ENCODE data around the gene KIF5C. TPM values are rescaled to one million over a fixed set of nuclear protein-coding genes. Genes with fewer than 3 reads are reported as not detected.

The KIF5C gene
- total and polyA plus RNA-seq, 2 donors (not counting 1 experiment from before 2014, with no cell fraction given), result 0.09 to 0.17 TPM

- H2AFZ ChIP-seq (ENCODE audit: low read length), result no peak overlapping the region
- no peak for DNase-seq (ENCODE audit: low read depth in 2 of 2)
- H3K4me3 ChIP-seq (replicated peaks in 1 of 4; ENCODE audit: control extremely low read depth in 1 of 4, insufficient read depth in 1 of 4, low read depth in 3 of 4, low read length in 4 of 4), result no peak overlapping the region
- H3K9me3 ChIP-seq (ENCODE audit: control insufficient read depth, insufficient read depth, low read depth, low read length), result no peaks in the 10 kb centered on the region
- H3K36me3 ChIP-seq (ENCODE audit: control insufficient read depth, insufficient read depth, low read length), result no peaks in the 10 kb centered on the region
- TF ChIP-seq EZH2 (IDR thresholded peaks at IDR 0.05; ENCODE audit: low read length, missing control alignments), result no peak
- no peak for TF ChIP-seq CTCF (conservative IDR thresholded peaks at IDR 0.05 in 1 of 2, IDR thresholded peaks at IDR 0.05 in 1 of 2; ENCODE audit: low read depth in 1 of 2, low read length in 2 of 2)
- no peaks in the 10 kb centered on the region for H4K20me1 ChIP-seq (ENCODE audit: control insufficient read depth, extremely low read depth, insufficient read depth, low read length)
- H3K4me2 ChIP-seq (ENCODE audit: extremely low read depth, insufficient read depth, low read length), result no peak overlapping the region
- H3K27ac ChIP-seq (ENCODE audit: insufficient read depth, low read length), result no peak overlapping the region
- no peaks in the 10 kb centered on the region for H3K79me2 ChIP-seq (ENCODE audit: control insufficient read depth, insufficient read depth, low read length)
- H3K4me1 ChIP-seq (ENCODE audit: control insufficient read depth, extremely low read depth, insufficient read depth, low read length), result no peaks in the 10 kb centered on the region
- no peaks in the 10 kb centered on the region for H3K27me3 ChIP-seq (ENCODE audit: control insufficient read depth, insufficient read depth, low read length)
- H3K9ac ChIP-seq (ENCODE audit: insufficient read depth, low read length), result no peak overlapping the region
Measured at GRCh38 chr2:149021761-149022160, 146.7 kb downstream of the KIF5C start.

- H4K20me1 ChIP-seq (ENCODE audit: control insufficient read depth, extremely low read depth, insufficient read depth, low read length), result no peaks in the 10 kb centered on the region
Measured at GRCh38 chr2:149023091-149023490, 148.1 kb downstream of the KIF5C start.

GRCh38 chr2:149027590-149028250 lies 152.7 kb downstream of the KIF5C start:
- Histone ChIP-seq H3K4me1 (ENCODE audit: control insufficient read depth, extremely low read depth, insufficient read depth, low read length) (no peaks in the 10 kb centered on the region), H3K27ac (ENCODE audit: insufficient read depth, low read length) (no peak overlapping the region), H3K4me3 (replicated peaks in 1 of 4; ENCODE audit: control extremely low read depth in 1 of 4, insufficient read depth in 1 of 4, low read depth in 3 of 4, low read length in 4 of 4) (no peak overlapping the region), H3K4me2 (ENCODE audit: extremely low read depth, insufficient read depth, low read length) (no peak overlapping the region), H3K9ac (ENCODE audit: insufficient read depth, low read length) (no peak overlapping the region), H3K79me2 (ENCODE audit: control insufficient read depth, insufficient read depth, low read length) (no peaks in the 10 kb centered on the region), H4K20me1 (ENCODE audit: control insufficient read depth, extremely low read depth, insufficient read depth, low read length) (no peaks in the 10 kb centered on the region), H3K9me3 (ENCODE audit: control insufficient read depth, insufficient read depth, low read depth, low read length) (no peaks in the 10 kb centered on the region), H3K36me3 (ENCODE audit: control insufficient read depth, insufficient read depth, low read length) (no peaks in the 10 kb centered on the region), H2AFZ (ENCODE audit: low read length) (no peak overlapping the region), H3K27me3 (ENCODE audit: control insufficient read depth, insufficient read depth, low read length) (no peaks in the 10 kb centered on the region)
- TF ChIP-seq CTCF (conservative IDR thresholded peaks at IDR 0.05 in 1 of 2, IDR thresholded peaks at IDR 0.05 in 1 of 2; ENCODE audit: low read depth in 1 of 2, low read length in 2 of 2), result no peak
- no peak for TF ChIP-seq EZH2 (IDR thresholded peaks at IDR 0.05; ENCODE audit: low read length, missing control alignments)
- no peak for DNase-seq (ENCODE audit: low read depth in 2 of 2)

More at GRCh38 chr2:149023091-149023490, 148.1 kb downstream of the KIF5C start:
- TF ChIP-seq EZH2 (IDR thresholded peaks at IDR 0.05; ENCODE audit: low read length, missing control alignments) (no peak), CTCF (conservative IDR thresholded peaks at IDR 0.05 in 1 of 2, IDR thresholded peaks at IDR 0.05 in 1 of 2; ENCODE audit: low read depth in 1 of 2, low read length in 2 of 2) (no peak)
- DNase-seq (ENCODE audit: low read depth in 2 of 2), result no peak
- no peak overlapping the region for H2AFZ ChIP-seq (ENCODE audit: low read length)
- no peak overlapping the region for H3K27ac ChIP-seq (ENCODE audit: insufficient read depth, low read length)
- no peak overlapping the region for H3K9ac ChIP-seq (ENCODE audit: insufficient read depth, low read length)
- H3K4me3 ChIP-seq (replicated peaks in 1 of 4; ENCODE audit: control extremely low read depth in 1 of 4, insufficient read depth in 1 of 4, low read depth in 3 of 4, low read length in 4 of 4), result no peak overlapping the region
- no peaks in the 10 kb centered on the region for H3K36me3 ChIP-seq (ENCODE audit: control insufficient read depth, insufficient read depth, low read length)
- no peaks in the 10 kb centered on the region for H3K27me3 ChIP-seq (ENCODE audit: control insufficient read depth, insufficient read depth, low read length)
- no peaks in the 10 kb centered on the region for H3K9me3 ChIP-seq (ENCODE audit: control insufficient read depth, insufficient read depth, low read depth, low read length)
- no peaks in the 10 kb centered on the region for H3K79me2 ChIP-seq (ENCODE audit: control insufficient read depth, insufficient read depth, low read length)
- H3K4me2 ChIP-seq (ENCODE audit: extremely low read depth, insufficient read depth, low read length), result no peak overlapping the region
- H3K4me1 ChIP-seq (ENCODE audit: control insufficient read depth, extremely low read depth, insufficient read depth, low read length), result no peaks in the 10 kb centered on the region

Measured in fibroblast of lung (primary cell).